Measurements from ENCODE around the gene FAM107B. TPM values are rescaled to one million over a fixed set of nuclear protein-coding genes. Genes with fewer than 3 reads are reported as not detected.

Gene FAM107B
- total and polyA plus RNA-seq, 2 of the 8 experiments (the other 6 are each of a cell fraction or from before 2014, with no cell fraction given), result 7.5 to 28.1 TPM

DNA sequence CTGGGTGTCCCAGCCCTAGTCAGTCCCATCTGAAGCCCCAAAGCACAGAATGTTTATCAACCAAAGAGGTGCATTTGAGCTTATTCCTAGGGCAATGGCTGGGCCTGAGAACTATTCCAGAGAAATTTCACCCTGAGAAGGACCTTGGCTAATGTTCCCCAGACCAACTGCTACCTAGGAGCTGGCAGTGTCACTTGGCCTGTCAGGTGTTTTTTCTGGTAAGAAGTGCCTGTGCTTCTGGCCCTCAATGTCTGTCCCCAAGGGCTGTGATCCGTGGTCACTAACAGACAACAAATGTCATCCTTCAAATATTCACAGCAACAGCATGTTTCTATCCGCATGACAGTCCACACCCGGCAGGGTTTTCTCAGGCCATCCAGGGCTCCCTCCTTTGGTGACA, 234.6 kb downstream of the FAM107B start:
- Histone ChIP-seq H3K4ac (replicated peaks; ENCODE audit: insufficient read length, low read depth, low read length) (no peak overlapping the region), H3K56ac (replicated peaks; ENCODE audit: insufficient read length, low read depth, low read length) (no peak overlapping the region)

More for the DNA sequence above, 234.6 kb downstream of the FAM107B start:
- Histone ChIP-seq H2BK12ac (ENCODE audit: low read depth, low read length) (no peak overlapping the region), H3K4me3 (ENCODE audit: extremely low read depth in 1 of 4, insufficient read depth in 2 of 4, low read depth in 3 of 4, low read length in 4 of 4) (no peak overlapping the region), H2BK15ac (ENCODE audit: low read length) (no peak overlapping the region), H3K23ac (ENCODE audit: insufficient read length) (no peak overlapping the region), H3K14ac (ENCODE audit: insufficient read length) (no peak overlapping the region), H3K9me3 (ENCODE audit: insufficient read depth in 2 of 2, low read depth in 1 of 2, low read length in 1 of 2) (no peaks in the 10 kb centered on the region), H3K79me2 (ENCODE audit: control insufficient read depth in 1 of 2, insufficient read depth in 2 of 2, low read length in 2 of 2) (0 out of 4 replicates have a peak, but pooled peaks cover 0 to 6% of the 10 kb centered on the region in 2 experiments), H2BK20ac (ENCODE audit: low read length) (no peak overlapping the region), H2BK120ac (replicated peaks; ENCODE audit: low read depth, low read length) (no peak overlapping the region), H3K4me2 (ENCODE audit: insufficient read depth in 1 of 2, low read depth in 2 of 2, low read length in 2 of 2) (no peak overlapping the region), H3K27me3 (replicated peaks in 1 of 4; ENCODE audit: control insufficient read depth in 3 of 4, extremely low read depth in 1 of 4, insufficient read depth in 3 of 4, low read length in 3 of 4) (no peaks in the 10 kb centered on the region), H3K4me1 (replicated peaks in 1 of 4; ENCODE audit: control insufficient read depth in 3 of 4, insufficient read depth in 4 of 4, low read length in 3 of 4) (peaks cover 0 to 4% (median 1%) of the 10 kb centered on the region in 4 experiments; a peak in 1 of 7 replicates), H3K9ac (replicated peaks in 1 of 4; ENCODE audit: extremely low read depth in 1 of 4, low read depth in 3 of 4, low read length in 3 of 4) (no peak overlapping the region), H2AK5ac (ENCODE audit: low read depth, low read length) (no peak overlapping the region), H4K20me1 (replicated peaks in 1 of 2; ENCODE audit: control insufficient read depth in 1 of 2, insufficient read depth in 2 of 2, low read length in 2 of 2) (peaks cover 3 to 8% of the 10 kb centered on the region in 2 experiments), H4K91ac (replicated peaks; ENCODE audit: insufficient read length, low read length) (no peak overlapping the region), H2AFZ (ENCODE audit: low read length) (no peak overlapping the region), H4K8ac (ENCODE audit: extremely low read depth, insufficient read depth, low read length) (no peak overlapping the region), H3K79me1 (ENCODE audit: low read depth, low read length) (peaks cover 2% of the 10 kb centered on the region; the same call in 1 of the 2 replicates), H3K23me2 (ENCODE audit: low read depth, low read length) (no peaks in the 10 kb centered on the region), H3K18ac (ENCODE audit: extremely low read depth, low read length) (no peak overlapping the region), H3K36me3 (ENCODE audit: control insufficient read depth in 2 of 4, insufficient read depth in 4 of 4, low read length in 3 of 4) (no peaks in the 10 kb centered on the region), H4K5ac (ENCODE audit: insufficient read length, low read depth, low read length) (no peak overlapping the region), H2BK5ac (ENCODE audit: low read depth, low read length) (no peak overlapping the region), H3K27ac (ENCODE audit: low read depth, low read length) (no peak overlapping the region)
- ChIA-PET CTCF (ENCODE audit: partially characterized antibody) (interaction anchor here (0.8 to 15.8 kb wide), 9 partner anchors 8 to 284 kb away, joined by 3 to 156 read pairs (median 4); no protein-coding TSS in a partner anchor), POLR2A (ENCODE audit: partially characterized antibody) (interaction anchor here (0.9 to 2.2 kb wide), 2 partner anchors 283 to 298 kb away, joined by 4 to 6 read pairs; partner anchors contain the start of genes CDNF, HSPA14 and MSANTD7)
- no peak for FAIRE-seq
- 47% methylated on average over 3 of the region's 3 CpGs; no CpG with 5 or more reads in 1 of the 2 experiments for WGBS, 2 experiments (ENCODE audit: extremely low coverage in 1 of 2, insufficient coverage in 1 of 2, insufficient read length in 1 of 2, insufficient replicate concordance in 2 of 2, low coverage in 1 of 2, low lambda C conversion rate in 2 of 2, missing lambda C conversion rate in 1 of 2)
- DNase-seq (ENCODE audit: low read depth in 1 of 2, low spot score in 2 of 2), result no peak
- TF ChIP-seq SRF (IDR thresholded peaks at IDR 0.05; ENCODE audit: low read depth, low read length), result no peak
- no peak for TF ChIP-seq SIN3A (conservative IDR thresholded peaks at IDR 0.05 in 1 of 2, IDR thresholded peaks at IDR 0.05 in 1 of 2; ENCODE audit: low read depth in 1 of 2, low read length in 2 of 2)
- TF ChIP-seq, protein P1, sequence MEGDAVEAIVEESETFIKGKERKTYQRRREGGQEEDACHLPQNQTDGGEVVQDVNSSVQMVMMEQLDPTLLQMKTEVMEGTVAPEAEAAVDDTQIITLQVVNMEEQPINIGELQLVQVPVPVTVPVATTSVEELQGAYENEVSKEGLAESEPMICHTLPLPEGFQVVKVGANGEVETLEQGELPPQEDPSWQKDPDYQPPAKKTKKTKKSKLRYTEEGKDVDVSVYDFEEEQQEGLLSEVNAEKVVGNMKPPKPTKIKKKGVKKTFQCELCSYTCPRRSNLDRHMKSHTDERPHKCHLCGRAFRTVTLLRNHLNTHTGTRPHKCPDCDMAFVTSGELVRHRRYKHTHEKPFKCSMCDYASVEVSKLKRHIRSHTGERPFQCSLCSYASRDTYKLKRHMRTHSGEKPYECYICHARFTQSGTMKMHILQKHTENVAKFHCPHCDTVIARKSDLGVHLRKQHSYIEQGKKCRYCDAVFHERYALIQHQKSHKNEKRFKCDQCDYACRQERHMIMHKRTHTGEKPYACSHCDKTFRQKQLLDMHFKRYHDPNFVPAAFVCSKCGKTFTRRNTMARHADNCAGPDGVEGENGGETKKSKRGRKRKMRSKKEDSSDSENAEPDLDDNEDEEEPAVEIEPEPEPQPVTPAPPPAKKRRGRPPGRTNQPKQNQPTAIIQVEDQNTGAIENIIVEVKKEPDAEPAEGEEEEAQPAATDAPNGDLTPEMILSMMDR (IDR thresholded peaks at IDR 0.05; ENCODE audit: control extremely low read depth in 1 of 3, insufficient read depth in 1 of 3, low read depth in 1 of 3, low read length in 3 of 3), result no peak
- TF ChIP-seq PHF8 (conservative IDR thresholded peaks at IDR 0.05; ENCODE audit: low read depth, low read length), result no peak
- TF ChIP-seq CBX8 (IDR thresholded peaks at IDR 0.05; ENCODE audit: borderline replicate concordance, low read depth, low read length), result no peak

All from H1 (cell line).